HEK293T (cell line): ENCODE results near the gene MEF2B.
"Not testable (repeated sequence)": the region's sequence is repeated elsewhere in the genome, so short reads cannot be mapped to it uniquely, and the experiment has no call there.

ENCODE experiments used
- BHLHE40 ChIP-seq: fragments of 450-650 bp; IDR thresholded peaks from 2 replicates; pipeline ENCODE4 v1.6.1; 2016; ENCODE audit warnings: mild to moderate bottlenecking, moderate library complexity, borderline replicate concordance
- CTBP1 ChIP-seq: fragments of 450-650 bp; IDR thresholded peaks from 2 replicates; pipeline ENCODE4 v1.6.1; 2016; ENCODE audit warnings: borderline replicate concordance
- ELF4 ChIP-seq: fragments of 450-650 bp; IDR thresholded peaks from 2 replicates; pipeline ENCODE4 v1.6.1; 2017; ENCODE audit warnings: antibody characterized with exemption
- FOXA1 ChIP-seq: fragments of 450-650 bp; IDR thresholded peaks from 2 replicates; pipeline ENCODE4 v1.6.1; 2016; ENCODE audit warnings: mild to moderate bottlenecking
- FOXK2 ChIP-seq: fragments of 450-650 bp; IDR thresholded peaks from 2 replicates; pipeline ENCODE4 v1.6.1; 2016; ENCODE audit warnings: mild to moderate bottlenecking
- FOXM1 ChIP-seq: fragments of 450-650 bp; IDR thresholded peaks from 2 replicates; pipeline ENCODE4 v1.6.1; 2017; ENCODE audit warnings: mild to moderate bottlenecking, borderline replicate concordance
- HDGF ChIP-seq: fragments of 450-650 bp; IDR thresholded peaks from 2 replicates; pipeline ENCODE4 v1.6.1; 2017; ENCODE audit warnings: antibody characterized with exemption, borderline replicate concordance
- L3MBTL2 ChIP-seq: fragments of 450-650 bp; conservative IDR thresholded peaks from 2 replicates; pipeline ENCODE4 v1.6.1; 2016; ENCODE audit warnings: mild to moderate bottlenecking
- NFRKB ChIP-seq: fragments of 450-650 bp; IDR thresholded peaks from 2 replicates; pipeline ENCODE4 v1.6.1; 2016; ENCODE audit warnings: mild to moderate bottlenecking, moderate library complexity
- SP1 ChIP-seq: fragments of 450-650 bp; IDR thresholded peaks from 2 replicates; pipeline ENCODE4 v1.6.1; 2017
- SUZ12 ChIP-seq: fragments of 450-650 bp; IDR thresholded peaks from 2 replicates; pipeline ENCODE4 v1.6.1; 2016; ENCODE audit warnings: mild to moderate bottlenecking
- TARDBP ChIP-seq: fragments of 450-650 bp; IDR thresholded peaks from 2 replicates; pipeline ENCODE4 v1.6.1; 2016
- ZNF384 ChIP-seq: fragments of 450-650 bp; IDR thresholded peaks from 2 replicates; pipeline ENCODE4 v1.6.1; 2016
- TF ChIP-seq, protein P1 (sequence below): fragments of 450-650 bp; IDR thresholded peaks from 2 replicates; pipeline ENCODE4 v1.6.1; 2016

DNA sequence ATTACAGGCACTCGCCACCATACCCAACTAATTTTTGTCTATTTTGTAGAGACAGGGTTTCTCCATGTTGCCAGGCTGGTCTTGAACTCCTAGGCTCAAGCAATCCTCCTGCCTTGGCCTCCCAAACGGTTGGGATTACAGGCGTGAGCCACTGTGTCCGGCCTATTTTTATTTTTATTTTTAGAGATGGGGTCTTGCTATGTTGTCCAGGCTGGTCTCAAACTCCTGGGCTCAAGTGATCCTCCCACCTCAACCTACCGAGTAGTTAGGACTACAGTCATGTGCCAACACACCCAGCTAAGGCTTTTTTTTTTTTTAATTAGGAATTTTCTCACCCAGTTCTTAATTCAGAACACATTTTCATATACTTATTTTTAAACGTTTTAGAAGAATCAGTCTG is 34.4 kb downstream of the MEF2B start:
- not testable (repeated sequence) for TF ChIP-seq NFRKB, FOXA1, HDGF, SUZ12, TARDBP, SP1, ZNF384, ELF4, BHLHE40, FOXK2, FOXM1, CTBP1, L3MBTL2
- TF ChIP-seq, protein P1, sequence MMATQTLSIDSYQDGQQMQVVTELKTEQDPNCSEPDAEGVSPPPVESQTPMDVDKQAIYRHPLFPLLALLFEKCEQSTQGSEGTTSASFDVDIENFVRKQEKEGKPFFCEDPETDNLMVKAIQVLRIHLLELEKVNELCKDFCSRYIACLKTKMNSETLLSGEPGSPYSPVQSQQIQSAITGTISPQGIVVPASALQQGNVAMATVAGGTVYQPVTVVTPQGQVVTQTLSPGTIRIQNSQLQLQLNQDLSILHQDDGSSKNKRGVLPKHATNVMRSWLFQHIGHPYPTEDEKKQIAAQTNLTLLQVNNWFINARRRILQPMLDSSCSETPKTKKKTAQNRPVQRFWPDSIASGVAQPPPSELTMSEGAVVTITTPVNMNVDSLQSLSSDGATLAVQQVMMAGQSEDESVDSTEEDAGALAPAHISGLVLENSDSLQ = not testable (repeated sequence)
